K562 (cell line): ENCODE measurements around the gene CDYL2. TPM values are rescaled to one million over a fixed set of nuclear protein-coding genes. Genes with fewer than 3 reads are reported as not detected.

ENCODE experiments used
- CHD7 ChIP-seq: fragments of 200-600 bp; sonication (generic); IDR thresholded peaks from one replicate; pipeline ENCODE4 v1.6.1; 2012; ENCODE audit warnings: mild to moderate bottlenecking, low read depth, low read length, inconsistent platforms
- polyA plus RNA-seq, 8 experiments: library from polyadenylated mRNA; depleted of rRNA in 4 of 8; stranded (reverse) in 5 of 8; unstranded in 3 of 8; fragments of >200 nt; fragmentation: Nextera tagmentation in 2 of 8; fragmentation: Illumina TruSeq in 1 of 8; extraction: Ambion mirVana in 2 of 8; extraction: Trizol in 1 of 8; gene quantifications; 2 replicates each; pipeline versions ENCODE4 v1.2.1 to v1.2.3, GENCODE V29; 2011 to 2014; ENCODE audit warnings: inconsistent platforms in 1 of 8, missing spikeins in 1 of 8
- total RNA-seq, 7 experiments: library from RNA; depleted of rRNA in 6 of 7; stranded (reverse); fragments of >200 nt in 6 of 7; fragmentation: Illumina TruSeq in 2 of 7; extraction: Trizol in 2 of 7; gene quantifications; 2 replicates each; pipeline versions ENCODE4 v1.2.1 to v1.2.3, GENCODE V29; 2011 to 2021; ENCODE audit warnings: low replicate concordance in 1 of 7

Gene CDYL2
- total and polyA plus RNA-seq, 9 of the 15 experiments (the other 6 are each of a cell fraction or from before 2014, with no cell fraction given), result under 0.01 to 0.04 (median 0.01) TPM; not detected in 6

GRCh38 chr16:80733407-80733806 lies 71.0 kb downstream of the CDYL2 start (continued):
- no peak for TF ChIP-seq CHD7
